GM12875 (cell line): ENCODE measurements around the gene TRIM17.

Source experiments
- H3K4me3 ChIP-seq: one replicate; pipeline ENCODE4 v1.5.1; 2011; ENCODE audit warnings: low read depth, low read length, control low read depth
- CTCF ChIP-seq: IDR thresholded peaks from 2 replicates; pipeline ENCODE4 v1.5.1; 2011; ENCODE audit warnings: low read depth, mild to moderate bottlenecking, control low read depth, inconsistent platforms, low read length, moderate library complexity, borderline replicate concordance; ENCODE audit not compliant: insufficient read depth

Gene TRIM17

GRCh38 chr1:228415853-228416216, 826 bp downstream of the TRIM17 start:
- no peak overlapping the region for H3K4me3 ChIP-seq
- TF ChIP-seq CTCF = no peak

GRCh38 chr1:228415221-228415620, 1.4 kb downstream of the TRIM17 start:
- H3K4me3 ChIP-seq = no peak overlapping the region
- TF ChIP-seq CTCF = no peak

DNA sequence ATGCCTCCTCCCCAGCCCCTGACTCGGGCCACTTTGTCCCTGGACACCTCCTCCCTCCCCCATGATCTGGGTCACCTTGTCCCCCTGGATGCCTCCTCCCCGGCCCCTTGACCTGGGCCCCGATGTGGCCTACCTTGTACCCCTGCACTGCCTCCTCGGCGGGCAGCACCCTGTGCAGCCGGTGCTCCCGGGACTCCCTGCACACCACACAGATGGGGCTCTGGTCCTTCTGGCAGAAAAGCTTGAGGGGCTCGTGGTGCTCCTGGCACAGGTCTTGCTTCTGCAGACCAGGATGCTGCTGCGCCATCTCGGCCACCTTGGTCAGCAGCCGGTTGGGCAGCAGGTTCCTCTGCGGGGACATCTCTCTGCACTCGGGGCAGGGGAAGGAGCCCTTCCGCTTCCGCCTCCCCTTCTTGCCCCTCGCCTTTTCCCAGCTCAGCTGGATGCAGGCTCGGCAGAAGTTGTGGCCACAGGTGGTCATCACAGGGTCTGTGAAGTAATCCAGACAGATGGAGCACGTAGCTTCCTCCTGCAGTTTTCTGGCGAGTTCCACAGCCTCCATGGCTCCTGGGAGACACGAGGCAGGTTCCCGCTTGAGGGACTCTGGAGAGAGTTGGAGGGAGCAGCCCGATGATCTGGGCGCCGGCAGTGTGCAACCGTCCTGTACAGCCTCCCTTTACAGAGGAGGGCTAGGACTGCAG, 2.0 kb downstream of the TRIM17 start:
- TF ChIP-seq CTCF = no peak
- no peak overlapping the region for H3K4me3 ChIP-seq

GRCh38 chr1:228413241-228414010, 3.2 kb downstream of the TRIM17 start:
- H3K4me3 ChIP-seq = no peak overlapping the region
- TF ChIP-seq CTCF = no peak

- H3K4me3 ChIP-seq = no peak overlapping the region
- TF ChIP-seq CTCF = no peak
These were observed 4.9 kb downstream of the TRIM17 start for GRCh38 chr1:228411548-228412430.

DNA sequence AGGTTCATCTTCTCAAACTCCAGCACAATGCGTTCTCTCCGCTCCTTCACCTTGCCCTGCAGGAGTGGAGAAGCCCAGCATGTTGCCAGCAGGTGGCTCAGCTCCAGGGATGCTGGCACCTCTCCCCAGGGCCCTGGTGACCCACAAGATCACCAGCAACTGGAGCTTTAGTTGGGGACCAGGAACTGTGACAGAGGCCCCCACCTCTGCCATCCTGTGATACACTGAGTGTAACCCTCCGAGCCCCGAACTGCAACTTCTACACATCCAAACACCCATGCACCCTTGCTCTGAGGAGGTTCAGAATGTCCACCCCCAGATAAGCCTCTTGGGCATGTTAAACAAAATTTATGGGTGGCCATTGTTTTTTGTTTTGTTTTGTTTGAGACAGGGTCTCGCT, 5.5 kb downstream of the TRIM17 start:
- no peak overlapping the region for H3K4me3 ChIP-seq
- TF ChIP-seq CTCF = no peak
